ENCODE data around the gene TBC1D9.

TBC1D9 gene

DNA sequence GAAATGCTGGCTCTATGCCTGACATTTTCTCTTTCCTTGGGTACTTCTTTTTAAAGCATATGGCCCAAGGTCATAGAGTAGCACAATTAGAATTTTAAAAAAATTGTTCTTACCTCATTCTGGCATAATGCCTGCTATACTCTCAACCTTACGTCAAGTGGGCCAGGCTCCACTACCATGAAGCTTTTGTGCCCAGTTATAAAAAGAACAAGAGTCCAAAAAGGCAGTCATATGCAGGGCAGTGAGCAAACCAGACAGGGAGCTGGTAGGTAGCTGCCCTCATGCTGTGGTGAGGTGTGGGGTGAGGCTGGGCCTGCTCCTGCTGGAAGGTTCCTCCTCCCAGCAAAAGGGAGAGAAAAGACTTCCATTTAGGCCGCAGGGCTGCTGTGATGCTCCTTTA, 123.1 kb downstream of the TBC1D9 start:
- no peaks in the 10 kb centered on the region for H3K79me2 ChIP-seq (ENCODE audit: insufficient read depth, low read length)
- TF ChIP-seq EZH2 (IDR thresholded peaks at IDR 0.05; ENCODE audit: borderline replicate concordance, low read length): no peak
- TF ChIP-seq, protein P1, sequence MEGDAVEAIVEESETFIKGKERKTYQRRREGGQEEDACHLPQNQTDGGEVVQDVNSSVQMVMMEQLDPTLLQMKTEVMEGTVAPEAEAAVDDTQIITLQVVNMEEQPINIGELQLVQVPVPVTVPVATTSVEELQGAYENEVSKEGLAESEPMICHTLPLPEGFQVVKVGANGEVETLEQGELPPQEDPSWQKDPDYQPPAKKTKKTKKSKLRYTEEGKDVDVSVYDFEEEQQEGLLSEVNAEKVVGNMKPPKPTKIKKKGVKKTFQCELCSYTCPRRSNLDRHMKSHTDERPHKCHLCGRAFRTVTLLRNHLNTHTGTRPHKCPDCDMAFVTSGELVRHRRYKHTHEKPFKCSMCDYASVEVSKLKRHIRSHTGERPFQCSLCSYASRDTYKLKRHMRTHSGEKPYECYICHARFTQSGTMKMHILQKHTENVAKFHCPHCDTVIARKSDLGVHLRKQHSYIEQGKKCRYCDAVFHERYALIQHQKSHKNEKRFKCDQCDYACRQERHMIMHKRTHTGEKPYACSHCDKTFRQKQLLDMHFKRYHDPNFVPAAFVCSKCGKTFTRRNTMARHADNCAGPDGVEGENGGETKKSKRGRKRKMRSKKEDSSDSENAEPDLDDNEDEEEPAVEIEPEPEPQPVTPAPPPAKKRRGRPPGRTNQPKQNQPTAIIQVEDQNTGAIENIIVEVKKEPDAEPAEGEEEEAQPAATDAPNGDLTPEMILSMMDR (IDR thresholded peaks at IDR 0.05; ENCODE audit: low read length): no peak

GRCh38 chr4:140630246-140630645, 125.9 kb downstream of the TBC1D9 start:
- TF ChIP-seq, protein P1 (IDR thresholded peaks at IDR 0.05; ENCODE audit: low read length): no peak
- no peak for TF ChIP-seq EZH2 (IDR thresholded peaks at IDR 0.05; ENCODE audit: borderline replicate concordance, low read length)
- Histone ChIP-seq H3K4me3 (ENCODE audit: low read depth, low read length, poor library complexity, severe bottlenecking) (no peak overlapping the region), H3K9ac (ENCODE audit: low read length) (no peak overlapping the region), H2AFZ (ENCODE audit: low read length) (no peak overlapping the region), H3F3A (ENCODE audit: insufficient read depth, low read length) (no peaks in the 10 kb centered on the region), H3K9me3 (ENCODE audit: low read length) (no peaks in the 10 kb centered on the region), H3K27ac (ENCODE audit: low read depth, low read length, poor library complexity, severe bottlenecking) (no peak overlapping the region), H3K27me3 (ENCODE audit: insufficient read depth, low read length) (no peaks in the 10 kb centered on the region), H4K20me1 (ENCODE audit: insufficient read depth, low read length) (no peaks in the 10 kb centered on the region), H3K4me1 (ENCODE audit: insufficient read depth, low read length, severe bottlenecking) (no peaks in the 10 kb centered on the region), H3K36me3 (ENCODE audit: insufficient read depth, low read length) (no peaks in the 10 kb centered on the region), H3K79me2 (ENCODE audit: insufficient read depth, low read length) (no peaks in the 10 kb centered on the region), H3K9me2 (ENCODE audit: low read depth, low read length) (no peaks in the 10 kb centered on the region), H3K4me2 (ENCODE audit: low read length) (no peak overlapping the region)

More for the DNA sequence above, 123.1 kb downstream of the TBC1D9 start:
- Histone ChIP-seq H3K27me3 (ENCODE audit: insufficient read depth, low read length) (no peaks in the 10 kb centered on the region), H3K4me3 (ENCODE audit: low read depth, low read length, poor library complexity, severe bottlenecking) (no peak overlapping the region), H2AFZ (ENCODE audit: low read length) (no peak overlapping the region), H3K27ac (ENCODE audit: low read depth, low read length, poor library complexity, severe bottlenecking) (no peak overlapping the region), H3K9me2 (ENCODE audit: low read depth, low read length) (no peaks in the 10 kb centered on the region), H3K9ac (ENCODE audit: low read length) (no peak overlapping the region), H3F3A (ENCODE audit: insufficient read depth, low read length) (no peaks in the 10 kb centered on the region), H4K20me1 (ENCODE audit: insufficient read depth, low read length) (no peaks in the 10 kb centered on the region), H3K4me1 (ENCODE audit: insufficient read depth, low read length, severe bottlenecking) (no peaks in the 10 kb centered on the region), H3K36me3 (ENCODE audit: insufficient read depth, low read length) (no peaks in the 10 kb centered on the region), H3K4me2 (ENCODE audit: low read length) (no peak overlapping the region), H3K9me3 (ENCODE audit: low read length) (no peaks in the 10 kb centered on the region)

GRCh38 chr4:140628016-140628415, 128.2 kb downstream of the TBC1D9 start:
- H3K4me1 ChIP-seq (ENCODE audit: insufficient read depth, low read length, severe bottlenecking): no peaks in the 10 kb centered on the region
- no peaks in the 10 kb centered on the region for H3F3A ChIP-seq (ENCODE audit: insufficient read depth, low read length)
- H3K27ac ChIP-seq (ENCODE audit: low read depth, low read length, poor library complexity, severe bottlenecking): no peak overlapping the region
- no peaks in the 10 kb centered on the region for H3K79me2 ChIP-seq (ENCODE audit: insufficient read depth, low read length)
- no peaks in the 10 kb centered on the region for H3K9me3 ChIP-seq (ENCODE audit: low read length)
- no peak overlapping the region for H2AFZ ChIP-seq (ENCODE audit: low read length)
- no peak for TF ChIP-seq EZH2 (IDR thresholded peaks at IDR 0.05; ENCODE audit: borderline replicate concordance, low read length)
- TF ChIP-seq, protein P1 (IDR thresholded peaks at IDR 0.05; ENCODE audit: low read length): no peak
- H3K4me3 ChIP-seq (ENCODE audit: low read depth, low read length, poor library complexity, severe bottlenecking): no peak overlapping the region
- H3K9ac ChIP-seq (ENCODE audit: low read length): no peak overlapping the region
- H3K36me3 ChIP-seq (ENCODE audit: insufficient read depth, low read length): no peaks in the 10 kb centered on the region
- no peaks in the 10 kb centered on the region for H3K27me3 ChIP-seq (ENCODE audit: insufficient read depth, low read length)
- no peaks in the 10 kb centered on the region for H4K20me1 ChIP-seq (ENCODE audit: insufficient read depth, low read length)
- no peaks in the 10 kb centered on the region for H3K9me2 ChIP-seq (ENCODE audit: low read depth, low read length)
- H3K4me2 ChIP-seq (ENCODE audit: low read length): no peak overlapping the region
